Suprapubic skin (tissue), 3 donors: Measurements from ENCODE around the gene MTCL1.

Experiments
- CTCF ChIP-seq, 2 donors: fragments of 200-600 bp in 1 of 2; fragments of 450-650 bp in 1 of 2; sonication (generic) in 1 of 2; IDR thresholded peaks; one replicate each; pipeline ENCODE4 v1.5.1; 2016 to 2019; ENCODE audit warnings: antibody characterized with exemption in 2 of 2, mild to moderate bottlenecking in 1 of 2, moderate library complexity in 1 of 2
- EP300 ChIP-seq: sonication (generic); formaldehyde crosslinking; IDR thresholded peaks from one replicate; pipeline ENCODE4 v1.6.1; 2017; ENCODE audit warnings: antibody characterized with exemption
- POLR2A ChIP-seq, 2 donors: fragments of 450-650 bp; IDR thresholded peaks; one replicate each; pipeline ENCODE4 v1.6.1; 2017; ENCODE audit warnings: antibody characterized with exemption in 2 of 2, mild to moderate bottlenecking in 2 of 2, moderate library complexity in 2 of 2

- TF ChIP-seq CTCF (IDR thresholded peaks at IDR 0.05) (no peak), EP300 (no peak), POLR2A (IDR thresholded peaks at IDR 0.05) (no peak)
Observed at GRCh38 chr18:8860845-8861642, 155.7 kb downstream of the MTCL1 start.
